HG02610 (cell line): ENCODE results near the gene TAF3.
"Not testable (repeated sequence)": the region's sequence is repeated elsewhere in the genome, so short reads cannot be mapped to it uniquely, and the experiment has no call there.

ENCODE experiments used
- ATAC-seq: cut with Tn5 transposase; IDR thresholded peaks from one replicate; pipeline ENCODE4 v1.9.1; 2021; ENCODE audit warnings: mild to moderate bottlenecking, moderate library complexity; ENCODE audit not compliant: unreplicated experiment

The TAF3 gene

GRCh38 chr10:7811000-7811399, 7.3 kb upstream of the TAF3 start:
- no peak for ATAC-seq

- not testable (repeated sequence) for ATAC-seq
These were observed 6.6 kb upstream of the TAF3 start for GRCh38 chr10:7811743-7812142.

- no peak for ATAC-seq
These were observed 4.8 kb upstream of the TAF3 start for GRCh38 chr10:7813481-7813880.

- no peak for ATAC-seq
These were observed 729 bp upstream of the TAF3 start for GRCh38 chr10:7817576-7817975.

GRCh38 chr10:7817984-7818294, 366 bp upstream of the TAF3 start:
- no peak for ATAC-seq

GRCh38 chr10:7819121-7819460, 786 bp downstream of the TAF3 start:
- ATAC-seq = peak; percentile 33

GRCh38 chr10:7824251-7824650, 5.9 kb downstream of the TAF3 start:
- no peak for ATAC-seq

GRCh38 chr10:7826971-7827370, 8.7 kb downstream of the TAF3 start:
- ATAC-seq = no peak

GRCh38 chr10:7829289-7829834, 11.1 kb downstream of the TAF3 start:
- no peak for ATAC-seq

- no peak for ATAC-seq
These were observed 13.8 kb downstream of the TAF3 start for GRCh38 chr10:7832060-7832459.

- ATAC-seq = no peak
These were observed 14.9 kb downstream of the TAF3 start for GRCh38 chr10:7833210-7833609.

GRCh38 chr10:7834262-7834661, 16.0 kb downstream of the TAF3 start:
- no peak for ATAC-seq

GRCh38 chr10:7836571-7836970, 18.3 kb downstream of the TAF3 start:
- no peak for ATAC-seq

- no peak for ATAC-seq
These were observed 28.3 kb downstream of the TAF3 start for GRCh38 chr10:7846591-7846990.

- ATAC-seq = no peak
These were observed 35.0 kb downstream of the TAF3 start for GRCh38 chr10:7853226-7853842.

GRCh38 chr10:7853890-7854289, 35.6 kb downstream of the TAF3 start:
- no peak for ATAC-seq

GRCh38 chr10:7855205-7855604, 36.9 kb downstream of the TAF3 start:
- no peak for ATAC-seq

- no peak for ATAC-seq
These were observed 38.4 kb downstream of the TAF3 start for GRCh38 chr10:7856678-7857077.

- no peak for ATAC-seq
These were observed 39.0 kb downstream of the TAF3 start for GRCh38 chr10:7857262-7857661.

GRCh38 chr10:7861509-7862120, 43.3 kb downstream of the TAF3 start:
- no peak for ATAC-seq

GRCh38 chr10:7862121-7862514, 43.8 kb downstream of the TAF3 start:
- ATAC-seq = no peak

- no peak for ATAC-seq
These were observed 47.9 kb downstream of the TAF3 start for GRCh38 chr10:7866176-7866575.

- ATAC-seq = no peak
These were observed 53.7 kb downstream of the TAF3 start for GRCh38 chr10:7872041-7872442.
